CD4-positive, alpha-beta T cell treated with Interleukin-17A for 4 hours (primary cell): Measurements from ENCODE around the gene NEU4.
"Not testable (repeated sequence)": the region's sequence is repeated elsewhere in the genome, so short reads cannot be mapped to it uniquely, and the experiment has no call there.

ENCODE experiments used
- DNase-seq: peaks from one replicate; pipeline ENCODE4 v3.0.0-alpha.2; 2020; ENCODE audit warnings: mixed read lengths

NEU4 gene

DNA sequence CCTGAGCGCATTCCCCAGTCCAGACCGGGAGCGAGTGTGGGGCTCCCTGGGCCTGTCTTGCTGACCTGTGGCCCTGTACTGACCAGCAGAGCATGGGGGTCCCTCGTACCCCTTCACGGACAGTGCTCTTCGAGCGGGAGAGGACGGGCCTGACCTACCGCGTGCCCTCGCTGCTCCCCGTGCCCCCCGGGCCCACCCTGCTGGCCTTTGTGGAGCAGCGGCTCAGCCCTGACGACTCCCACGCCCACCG is 5.3 kb downstream of the NEU4 start:
- DNase-seq, result no peak

GRCh38 chr2:241814643-241815476 is 5.9 kb downstream of the NEU4 start:
- DNase-seq, result no peak

GRCh38 chr2:241815477-241816430 is 6.8 kb downstream of the NEU4 start:
- no peak for DNase-seq

DNA sequence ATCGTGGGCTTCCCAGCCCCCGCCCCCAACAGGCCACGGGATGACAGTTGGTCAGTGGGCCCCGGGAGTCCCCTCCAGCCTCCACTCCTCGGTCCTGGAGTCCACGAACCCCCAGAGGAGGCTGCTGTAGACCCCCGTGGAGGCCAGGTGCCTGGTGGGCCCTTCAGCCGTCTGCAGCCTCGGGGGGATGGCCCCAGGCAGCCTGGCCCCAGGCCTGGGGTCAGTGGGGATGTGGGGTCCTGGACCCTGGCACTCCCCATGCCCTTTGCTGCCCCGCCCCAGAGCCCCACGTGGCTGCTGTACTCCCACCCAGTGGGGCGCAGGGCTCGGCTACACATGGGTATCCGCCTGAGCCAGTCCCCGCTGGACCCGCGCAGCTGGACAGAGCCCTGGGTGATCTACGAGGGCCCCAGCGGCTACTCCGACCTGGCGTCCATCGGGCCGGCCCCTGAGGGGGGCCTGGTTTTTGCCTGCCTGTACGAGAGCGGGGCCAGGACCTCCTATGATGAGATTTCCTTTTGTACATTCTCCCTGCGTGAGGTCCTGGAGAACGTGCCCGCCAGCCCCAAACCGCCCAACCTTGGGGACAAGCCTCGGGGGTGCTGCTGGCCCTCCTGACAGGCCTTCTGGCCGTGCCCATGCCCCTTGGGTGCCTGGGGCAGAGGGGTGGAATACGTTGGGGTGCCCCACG is 7.6 kb downstream of the NEU4 start:
- DNase-seq, result no peak

GRCh38 chr2:241817126-241817820 is 8.3 kb downstream of the NEU4 start:
- no peak for DNase-seq

DNA sequence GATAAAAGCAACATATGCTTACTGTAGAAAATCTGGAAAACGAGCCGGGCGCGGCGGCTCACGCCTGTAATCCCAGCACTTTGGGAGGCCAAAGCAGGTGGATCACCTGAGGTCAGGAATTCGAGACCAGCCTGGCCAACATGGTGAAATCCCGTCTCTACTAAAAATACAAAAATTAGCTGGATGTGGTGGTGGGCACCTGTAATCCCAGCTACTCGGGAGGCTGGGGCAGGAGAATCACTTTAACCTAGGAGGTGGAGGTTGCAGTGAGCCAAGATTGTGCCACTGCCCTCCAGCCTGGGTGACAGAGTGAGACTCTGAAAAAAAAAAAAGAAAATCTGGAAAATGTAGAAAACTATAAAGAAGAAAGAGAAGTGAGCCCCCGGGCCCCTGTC is 8.8 kb downstream of the NEU4 start:
- DNase-seq, result not testable (repeated sequence)

- DNase-seq, result no peak
Measured at GRCh38 chr2:241818229-241818942, 9.4 kb downstream of the NEU4 start.

- no peak for DNase-seq
Measured at GRCh38 chr2:241818943-241819270, 9.9 kb downstream of the NEU4 start.

DNA sequence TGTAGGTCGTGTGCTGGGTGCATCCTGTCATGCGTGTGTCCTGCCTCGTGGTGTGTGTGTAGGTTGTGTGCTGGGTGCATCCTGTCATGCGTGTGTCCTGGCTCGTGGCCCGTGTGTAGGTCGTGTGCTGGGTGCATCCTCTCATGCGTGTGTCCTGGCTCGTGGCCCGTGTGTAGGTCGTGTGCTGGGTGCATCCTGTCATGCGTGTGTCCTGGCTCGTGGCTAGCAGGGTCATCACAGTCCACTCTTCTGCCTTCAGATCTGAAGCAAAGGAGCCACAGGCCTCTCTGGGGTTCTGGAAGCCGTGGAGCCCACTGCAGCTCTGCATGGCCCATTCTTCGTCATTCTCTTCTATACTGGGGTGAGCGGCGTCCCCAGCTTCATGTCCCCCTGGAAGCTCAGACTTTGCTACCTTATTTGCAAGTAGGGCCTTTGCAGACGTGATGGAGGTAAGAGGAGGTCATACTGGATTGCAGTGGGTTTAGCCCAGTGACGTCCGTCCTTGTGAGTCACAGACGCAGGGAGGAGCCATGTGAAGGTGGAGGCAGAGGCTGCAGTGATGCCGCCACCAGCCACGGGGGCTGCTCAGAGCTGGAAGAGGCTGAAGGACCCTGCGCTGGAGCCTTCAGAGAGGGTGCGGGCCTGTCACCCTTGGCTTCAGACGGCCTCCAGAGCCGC is 11.1 kb downstream of the NEU4 start:
- DNase-seq, result not testable (repeated sequence)

GRCh38 chr2:241820625-241821384 is 11.8 kb downstream of the NEU4 start:
- no peak for DNase-seq

DNA sequence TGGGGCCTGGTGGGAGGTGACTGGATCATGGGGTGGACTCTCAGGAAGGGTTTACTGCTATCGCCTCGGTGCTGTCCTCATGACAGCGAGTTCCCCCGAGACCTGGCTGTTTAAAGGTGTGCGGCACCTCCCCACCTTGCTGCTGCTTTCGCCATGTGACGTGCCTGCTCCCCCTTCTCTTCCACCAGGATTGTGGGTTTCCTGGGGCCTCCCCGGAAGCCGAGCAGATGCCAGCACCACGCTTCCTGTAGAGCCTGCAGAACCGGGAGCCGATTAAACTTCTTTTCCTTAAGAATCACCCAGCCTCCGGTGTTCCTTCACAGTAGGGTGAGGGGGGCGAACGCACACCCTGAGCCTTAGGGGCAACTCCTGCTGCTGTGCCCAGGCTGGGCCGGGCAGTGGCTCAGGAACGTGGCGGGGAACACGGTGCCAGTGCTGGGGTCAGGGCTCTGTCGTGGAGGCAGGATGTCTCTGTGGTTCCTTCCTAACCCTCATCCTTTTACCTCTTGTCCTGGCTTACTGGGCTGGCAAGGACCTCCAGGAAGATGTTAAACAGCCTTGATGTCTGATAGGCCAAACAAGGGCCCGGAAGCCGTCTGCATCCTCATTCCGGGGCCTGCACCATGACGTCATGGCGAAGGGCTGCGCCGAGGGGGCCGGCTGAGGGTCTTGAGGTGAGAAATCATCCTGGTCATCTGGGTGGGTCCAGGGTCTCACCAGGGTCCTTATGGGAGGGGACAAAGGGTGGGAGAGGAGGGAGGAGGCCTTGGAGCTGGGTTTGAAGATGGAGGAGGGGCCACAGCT is 12.7 kb downstream of the NEU4 start:
- DNase-seq, result no peak

GRCh38 chr2:241822264-241822623 is 13.3 kb downstream of the NEU4 start:
- DNase-seq, result no peak

GRCh38 chr2:241823531-241824437 is 14.8 kb downstream of the NEU4 start:
- DNase-seq, result not testable (repeated sequence)

- no peak for DNase-seq
Measured at GRCh38 chr2:241827394-241827793, 18.4 kb downstream of the NEU4 start.

- no peak for DNase-seq
Measured at GRCh38 chr2:241833101-241833663, 24.2 kb downstream of the NEU4 start.

GRCh38 chr2:241833756-241834526 is 24.9 kb downstream of the NEU4 start:
- not testable (repeated sequence) for DNase-seq

DNA sequence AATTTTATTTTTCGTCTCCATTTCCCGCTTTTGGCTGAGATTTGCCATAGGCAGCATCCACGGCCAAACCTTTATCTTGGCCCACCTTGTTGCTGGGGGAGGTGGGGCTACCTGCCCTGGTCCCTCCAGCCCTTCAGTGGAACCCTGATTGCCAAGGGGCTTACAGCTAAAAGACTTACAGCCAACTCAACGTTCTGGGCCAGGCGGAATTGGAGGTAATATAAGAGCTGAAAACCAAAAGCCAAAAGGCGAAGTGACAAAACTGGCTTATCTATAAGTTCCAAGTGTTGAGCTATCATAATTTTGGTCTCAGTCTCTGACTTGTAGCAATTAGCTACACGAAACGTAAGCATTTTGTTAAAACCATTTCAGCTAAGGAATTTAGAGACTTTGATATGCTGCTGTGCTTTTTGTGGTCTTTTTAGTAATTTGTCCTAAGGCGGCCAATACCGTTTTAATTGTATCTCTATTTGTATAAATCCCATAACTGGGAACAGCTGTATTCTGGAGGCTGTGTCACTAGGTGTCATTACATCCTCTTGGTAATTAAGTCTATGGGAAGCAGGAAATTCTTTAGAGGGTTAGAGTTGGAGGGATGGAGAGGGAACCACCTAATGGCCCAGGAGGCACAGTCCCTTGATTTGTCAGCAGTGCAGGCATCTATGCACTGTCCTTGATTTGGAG is 25.7 kb downstream of the NEU4 start:
- DNase-seq, result no peak
